K562 (cell line): Measurements from ENCODE around the gene RBSN. TPM values are rescaled to one million over a fixed set of nuclear protein-coding genes. Genes with fewer than 3 reads are reported as not detected.

ENCODE experiments used
- ARHGAP35 ChIP-seq: fragments of 450-650 bp; IDR thresholded peaks from 2 replicates; pipeline ENCODE4 v1.6.1; 2018; ENCODE audit not compliant: partially characterized antibody
- BACH1 ChIP-seq: fragments of 200-800 bp; sonication (Bioruptor generic); IDR thresholded peaks from 2 replicates; pipeline ENCODE4 v1.6.1; 2016; ENCODE audit warnings: missing genetic modification characterization, missing compliant biosample characterization
- CBX2 ChIP-seq: fragments of 200-600 bp; sonication (generic); IDR thresholded peaks from one replicate; pipeline ENCODE4 v1.6.1; 2012; ENCODE audit warnings: mild to moderate bottlenecking, low read length, inconsistent platforms; ENCODE audit not compliant: insufficient read depth, poor library complexity, severe bottlenecking
- CEBPB ChIP-seq: fragments of 450-650 bp; IDR thresholded peaks from 2 replicates; pipeline ENCODE4 v1.6.1; 2016; ENCODE audit warnings: missing genetic modification characterization, missing compliant biosample characterization
- CREB5 ChIP-seq: fragments of 250-450 bp; sonication (Bioruptor Pico); IDR thresholded peaks from 2 replicates; pipeline ENCODE4 v1.5.0; 2020; ENCODE audit warnings: mild to moderate bottlenecking
- CXXC5 ChIP-seq: fragments of 250-450 bp; sonication (Bioruptor Pico); IDR thresholded peaks from 2 replicates; pipeline ENCODE4 v1.8.0; 2022; ENCODE audit warnings: inconsistent platforms, mild to moderate bottlenecking, moderate library complexity
- EP300 ChIP-seq: IDR thresholded peaks from 2 replicates; pipeline ENCODE4 v1.6.1; 2012; ENCODE audit warnings: low read length, improper control_type of control experiment
- GTF2A2 ChIP-seq: IDR thresholded peaks from 2 replicates; pipeline ENCODE4 v1.6.1; 2016; ENCODE audit warnings: mild to moderate bottlenecking, missing genetic modification characterization, missing compliant biosample characterization
- GTF2E2 ChIP-seq: fragments of 200-800 bp; sonication (Bioruptor generic); IDR thresholded peaks from 2 replicates; pipeline ENCODE4 v1.6.1; 2016; ENCODE audit warnings: missing genetic modification characterization, missing compliant biosample characterization
- HDAC8 ChIP-seq: fragments of 450-650 bp; IDR thresholded peaks from 2 replicates; pipeline ENCODE4 v1.6.1; 2016; ENCODE audit warnings: mild to moderate bottlenecking, missing genetic modification characterization, moderate library complexity, missing compliant biosample characterization
- HEY1 ChIP-seq: fragments of 250-450 bp; sonication (Bioruptor Pico); IDR thresholded peaks from 2 replicates; pipeline ENCODE4 v1.5.0; 2020; ENCODE audit warnings: mild to moderate bottlenecking, moderate library complexity, borderline replicate concordance
- KHSRP ChIP-seq: fragments of 450-650 bp; IDR thresholded peaks from 2 replicates; pipeline ENCODE4 v1.6.1; 2017
- MLLT1 ChIP-seq, 2 experiments: fragments of 450-650 bp; IDR thresholded peaks; 2 replicates each; pipeline ENCODE4 v1.6.1; 2016
- NFE2 ChIP-seq: IDR thresholded peaks from 2 replicates; pipeline ENCODE4 v1.6.1; 2014; ENCODE audit warnings: antibody characterized with exemption, low read depth
- PCBP1 ChIP-seq: fragments of 200-400 bp; formaldehyde crosslinking; IDR thresholded peaks from 2 replicates; pipeline ENCODE4 v1.6.1; 2018; ENCODE audit warnings: mild to moderate bottlenecking, low read depth, low read length; ENCODE audit not compliant: poor library complexity, severe bottlenecking
- POLR2A ChIP-seq: fragments of 450-650 bp; conservative IDR thresholded peaks from 2 replicates; pipeline ENCODE4 v1.6.1; 2016
- PRMT5 ChIP-seq: sonication (generic); formaldehyde crosslinking; IDR thresholded peaks from 2 replicates; pipeline ENCODE4 v1.5.0; 2020; ENCODE audit warnings: missing genetic modification reagents
- RCOR1 ChIP-seq, 2 experiments: IDR thresholded peaks; 2 replicates each; pipeline ENCODE4 v1.6.1; 2012; ENCODE audit warnings: low read depth in 2 of 2, low read length in 2 of 2, borderline replicate concordance in 1 of 2, improper control_type of control experiment in 1 of 2
- TCF3 ChIP-seq: sonication (generic); formaldehyde crosslinking; IDR thresholded peaks from 2 replicates; pipeline ENCODE4 v1.4.0; 2020; ENCODE audit warnings: mild to moderate bottlenecking, missing genetic modification reagents
- ZNF316 ChIP-seq: fragments of 450-650 bp; IDR thresholded peaks from 2 replicates; pipeline ENCODE4 v1.6.1; 2016
- ZZZ3 ChIP-seq: fragments of 450-650 bp; IDR thresholded peaks from 2 replicates; pipeline ENCODE4 v1.6.1; 2016; ENCODE audit warnings: antibody characterized with exemption, mild to moderate bottlenecking, moderate library complexity
- polyA plus RNA-seq, 8 experiments: library from polyadenylated mRNA; depleted of rRNA in 4 of 8; stranded (reverse) in 5 of 8; unstranded in 3 of 8; fragments of >200 nt; fragmentation: Nextera tagmentation in 2 of 8; fragmentation: Illumina TruSeq in 1 of 8; extraction: Ambion mirVana in 2 of 8; extraction: Trizol in 1 of 8; gene quantifications; 2 replicates each; pipeline versions ENCODE4 v1.2.1 to v1.2.3, GENCODE V29; 2011 to 2014; ENCODE audit warnings: inconsistent platforms in 1 of 8, missing spikeins in 1 of 8
- total RNA-seq, 7 experiments: library from RNA; depleted of rRNA in 6 of 7; stranded (reverse); fragments of >200 nt in 6 of 7; fragmentation: Illumina TruSeq in 2 of 7; extraction: Trizol in 2 of 7; gene quantifications; 2 replicates each; pipeline versions ENCODE4 v1.2.1 to v1.2.3, GENCODE V29; 2011 to 2021; ENCODE audit warnings: low replicate concordance in 1 of 7
- TF ChIP-seq, protein P1 (sequence below): fragments of 450-650 bp; IDR thresholded peaks from 2 replicates; pipeline ENCODE4 v1.6.1; 2016; ENCODE audit warnings: borderline replicate concordance
- TF ChIP-seq, protein P2 (sequence below): sonication (generic); formaldehyde crosslinking; IDR thresholded peaks from 2 replicates; pipeline ENCODE4 v1.9.0; 2022; ENCODE audit warnings: mild to moderate bottlenecking, missing genetic modification reagents
- TF ChIP-seq, protein P3 (sequence below): sonication (generic); formaldehyde crosslinking; IDR thresholded peaks from 2 replicates; pipeline ENCODE4 v1.8.1; 2023; ENCODE audit warnings: mild to moderate bottlenecking, missing genetic modification reagents

Gene RBSN
- total and polyA plus RNA-seq, 9 of the 15 experiments (the other 6 are each of a cell fraction or from before 2014, with no cell fraction given) = 2.9 to 19.6 (median 15.0) TPM

- TF ChIP-seq MLLT1 (IDR thresholded peaks at IDR 0.05) (no peak), CBX2 (no peak), PCBP1 (no peak), ARHGAP35 (no peak), RCOR1 (IDR thresholded peaks at IDR 0.05; ENCODE audit: borderline replicate concordance in 1 of 2, low read depth in 2 of 2, low read length in 2 of 2) (peak in 1 of 2 experiments; percentile 68; a peak in 1 of 4 replicates), NFE2 (peak; percentile 67), KHSRP (no peak; the same call in 1 of the 2 replicates), HEY1 (CRISPR knock-in tag) (no peak), HDAC8 (tag) (no peak), PRMT5 (CRISPR knock-in tag) (no peak), BACH1 (tag) (no peak), GTF2E2 (tag) (no peak), ZZZ3 (no peak), CXXC5 (CRISPR knock-in tag) (no peak), TCF3 (CRISPR knock-in tag) (no peak), EP300 (no peak), POLR2A (peak; percentile 54), CREB5 (CRISPR knock-in tag) (no peak), ZNF316 (peak; percentile 43; the same call in 1 of the 2 replicates), GTF2A2 (tag) (no peak), CEBPB (tag) (no peak)
- TF ChIP-seq, protein P1, sequence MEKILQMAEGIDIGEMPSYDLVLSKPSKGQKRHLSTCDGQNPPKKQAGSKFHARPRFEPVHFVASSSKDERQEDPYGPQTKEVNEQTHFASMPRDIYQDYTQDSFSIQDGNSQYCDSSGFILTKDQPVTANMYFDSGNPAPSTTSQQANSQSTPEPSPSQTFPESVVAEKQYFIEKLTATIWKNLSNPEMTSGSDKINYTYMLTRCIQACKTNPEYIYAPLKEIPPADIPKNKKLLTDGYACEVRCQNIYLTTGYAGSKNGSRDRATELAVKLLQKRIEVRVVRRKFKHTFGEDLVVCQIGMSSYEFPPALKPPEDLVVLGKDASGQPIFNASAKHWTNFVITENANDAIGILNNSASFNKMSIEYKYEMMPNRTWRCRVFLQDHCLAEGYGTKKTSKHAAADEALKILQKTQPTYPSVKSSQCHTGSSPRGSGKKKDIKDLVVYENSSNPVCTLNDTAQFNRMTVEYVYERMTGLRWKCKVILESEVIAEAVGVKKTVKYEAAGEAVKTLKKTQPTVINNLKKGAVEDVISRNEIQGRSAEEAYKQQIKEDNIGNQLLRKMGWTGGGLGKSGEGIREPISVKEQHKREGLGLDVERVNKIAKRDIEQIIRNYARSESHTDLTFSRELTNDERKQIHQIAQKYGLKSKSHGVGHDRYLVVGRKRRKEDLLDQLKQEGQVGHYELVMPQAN = no peak
- TF ChIP-seq, protein P2, sequence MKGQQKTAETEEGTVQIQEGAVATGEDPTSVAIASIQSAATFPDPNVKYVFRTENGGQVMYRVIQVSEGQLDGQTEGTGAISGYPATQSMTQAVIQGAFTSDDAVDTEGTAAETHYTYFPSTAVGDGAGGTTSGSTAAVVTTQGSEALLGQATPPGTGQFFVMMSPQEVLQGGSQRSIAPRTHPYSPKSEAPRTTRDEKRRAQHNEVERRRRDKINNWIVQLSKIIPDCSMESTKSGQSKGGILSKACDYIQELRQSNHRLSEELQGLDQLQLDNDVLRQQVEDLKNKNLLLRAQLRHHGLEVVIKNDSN (CRISPR knock-in tag) = no peak
- TF ChIP-seq, protein P3, sequence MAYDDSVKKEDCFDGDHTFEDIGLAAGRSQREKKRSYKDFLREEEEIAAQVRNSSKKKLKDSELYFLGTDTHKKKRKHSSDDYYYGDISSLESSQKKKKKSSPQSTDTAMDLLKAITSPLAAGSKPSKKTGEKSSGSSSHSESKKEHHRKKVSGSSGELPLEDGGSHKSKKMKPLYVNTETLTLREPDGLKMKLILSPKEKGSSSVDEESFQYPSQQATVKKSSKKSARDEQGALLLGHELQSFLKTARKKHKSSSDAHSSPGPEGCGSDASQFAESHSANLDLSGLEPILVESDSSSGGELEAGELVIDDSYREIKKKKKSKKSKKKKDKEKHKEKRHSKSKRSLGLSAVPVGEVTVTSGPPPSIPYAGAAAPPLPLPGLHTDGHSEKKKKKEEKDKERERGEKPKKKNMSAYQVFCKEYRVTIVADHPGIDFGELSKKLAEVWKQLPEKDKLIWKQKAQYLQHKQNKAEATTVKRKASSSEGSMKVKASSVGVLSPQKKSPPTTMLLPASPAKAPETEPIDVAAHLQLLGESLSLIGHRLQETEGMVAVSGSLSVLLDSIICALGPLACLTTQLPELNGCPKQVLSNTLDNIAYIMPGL (CRISPR knock-in tag) = no peak
Measured at GRCh38 chr3:15040844-15041243, 58.1 kb downstream of the RBSN start (continued).
